Peyer's patch (tissue), 4 donors: ENCODE results near the gene URB2. TPM values are rescaled to one million over a fixed set of nuclear protein-coding genes. Genes with fewer than 3 reads are reported as not detected.

Experiments used
- DNase-seq, 3 donors: peaks; one replicate each; pipeline ENCODE4 v3.0.0-alpha.2; 2017 to 2019
- H3K27ac ChIP-seq, 4 donors: fragments of 200-600 bp; sonication (generic); one replicate each; pipeline ENCODE4 v1.5.1; 2016 to 2019
- H3K27me3 ChIP-seq, 2 donors: fragments of 200-600 bp; sonication (generic); one replicate each; pipeline ENCODE4 v1.5.1; 2019
- H3K36me3 ChIP-seq, 3 donors: fragments of 200-600 bp; sonication (generic); one replicate each; pipeline ENCODE4 v1.5.1; 2016 to 2019
- H3K4me1 ChIP-seq, 4 donors: fragments of 200-600 bp; sonication (generic); one replicate each; pipeline ENCODE4 v1.5.1; 2016 to 2019
- H3K4me3 ChIP-seq, 4 donors: fragments of 200-600 bp; sonication (generic); 1 replicate in 3 of 4; 2 replicates in 1 of 4; pipeline ENCODE4 v1.5.1; 2016 to 2019; ENCODE audit warnings: mild to moderate bottlenecking in 1 of 4
- H3K9me3 ChIP-seq, 4 donors: fragments of 200-600 bp; sonication (generic); one replicate each; pipeline ENCODE4 v1.5.1; 2016 to 2019; ENCODE audit warnings: mild to moderate bottlenecking in 1 of 4
- POLR2A ChIP-seq, 2 donors: fragments of 450-650 bp; IDR thresholded peaks; one replicate each; pipeline ENCODE4 v1.5.1; 2017; ENCODE audit warnings: antibody characterized with exemption in 2 of 2, mild to moderate bottlenecking in 2 of 2, moderate library complexity in 2 of 2
- total RNA-seq, 4 donors: library from RNA; depleted of rRNA; stranded (reverse); fragments of >200 nt; gene quantifications; one replicate each; pipeline ENCODE4 v1.1.0, GENCODE V29; 2016
- TF ChIP-seq, protein P1 (sequence below), 6 experiments: fragments of 450-650 bp in 4 of 6; fragments of 200-600 bp in 2 of 6; sonication (generic) in 1 of 6; IDR thresholded peaks; one replicate each; pipeline ENCODE4 v1.5.1; 2017 to 2019; ENCODE audit warnings: antibody characterized with exemption in 6 of 6, mild to moderate bottlenecking in 3 of 6, moderate library complexity in 1 of 6

The URB2 gene
- 10 to 100 TPM in 2 of 4 donors, 1 to 10 TPM in 2; 3.7 to 10.7 (median 8.3) TPM for total RNA-seq

DNA sequence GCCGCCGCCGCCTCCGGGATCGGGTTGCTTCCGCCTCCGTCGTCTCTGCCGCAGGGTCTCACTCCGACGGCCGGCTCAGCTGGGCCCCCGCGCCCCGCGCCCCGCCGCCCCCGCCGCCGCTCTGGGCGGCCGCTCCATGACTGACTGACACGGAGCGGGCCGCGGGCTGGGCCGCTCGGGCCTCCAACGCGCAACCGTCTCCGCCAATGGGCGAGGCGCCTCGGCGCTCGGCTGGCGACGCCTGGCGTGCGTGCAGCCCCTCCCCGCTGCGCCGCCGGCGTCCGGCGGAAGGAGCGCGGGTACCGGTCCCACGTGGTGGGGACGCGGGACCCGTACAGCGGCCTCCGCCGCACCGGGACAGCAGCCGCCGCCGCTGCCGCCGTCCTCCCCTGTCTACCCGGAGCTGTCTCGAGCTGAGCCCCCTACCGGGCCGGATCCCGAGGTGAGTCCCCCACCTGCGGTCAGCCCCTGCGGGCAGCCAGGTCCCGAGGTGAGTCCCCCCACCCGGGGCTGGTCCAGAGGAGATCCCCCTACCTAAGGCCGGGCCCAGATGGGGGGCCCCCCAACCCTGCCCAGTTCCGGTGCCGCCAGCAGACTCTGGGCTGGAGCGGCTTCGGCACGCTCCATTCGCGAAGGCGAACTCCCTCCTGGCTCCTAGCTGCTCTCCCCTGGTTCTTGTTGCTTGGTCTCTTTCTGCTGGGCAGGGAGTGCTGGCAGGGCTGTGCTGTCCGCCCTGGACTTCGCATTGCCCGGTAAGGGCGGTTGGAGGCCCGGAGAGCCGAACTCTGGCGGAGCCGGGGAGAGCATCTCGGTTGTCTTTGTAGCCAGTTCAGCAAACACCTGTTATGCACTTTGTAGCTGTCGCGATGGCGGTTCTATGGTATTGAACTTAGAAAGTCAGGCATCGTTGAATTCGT, at the start of gene URB2, which contains the start of gene TAF5L:
URB2 (plus strand) TSS at position 333 of the 917 bp plus-strand sequence. CDS start 1,387 bp downstream, outside the sequence.
TAF5L (minus strand) TSS at position 208 of the 917 bp plus-strand sequence. CDS start 11,640 bp downstream, outside the sequence.
- Histone ChIP-seq H3K27ac (peak within 1 kb of the TSS; percentile 91 to 99 (median 95)), H3K4me3 (peak within 1 kb of the TSS; percentile 85 to 99 (median 97)), H3K36me3 (no peaks in the 10 kb centered on the region), H3K27me3 (no peaks in the 10 kb centered on the region), H3K4me1 (peaks cover 0 to 23% (median 9%) of the 10 kb centered on the region in 4 donors), H3K9me3 (no peaks in the 10 kb centered on the region)
- TF ChIP-seq, protein P1, sequence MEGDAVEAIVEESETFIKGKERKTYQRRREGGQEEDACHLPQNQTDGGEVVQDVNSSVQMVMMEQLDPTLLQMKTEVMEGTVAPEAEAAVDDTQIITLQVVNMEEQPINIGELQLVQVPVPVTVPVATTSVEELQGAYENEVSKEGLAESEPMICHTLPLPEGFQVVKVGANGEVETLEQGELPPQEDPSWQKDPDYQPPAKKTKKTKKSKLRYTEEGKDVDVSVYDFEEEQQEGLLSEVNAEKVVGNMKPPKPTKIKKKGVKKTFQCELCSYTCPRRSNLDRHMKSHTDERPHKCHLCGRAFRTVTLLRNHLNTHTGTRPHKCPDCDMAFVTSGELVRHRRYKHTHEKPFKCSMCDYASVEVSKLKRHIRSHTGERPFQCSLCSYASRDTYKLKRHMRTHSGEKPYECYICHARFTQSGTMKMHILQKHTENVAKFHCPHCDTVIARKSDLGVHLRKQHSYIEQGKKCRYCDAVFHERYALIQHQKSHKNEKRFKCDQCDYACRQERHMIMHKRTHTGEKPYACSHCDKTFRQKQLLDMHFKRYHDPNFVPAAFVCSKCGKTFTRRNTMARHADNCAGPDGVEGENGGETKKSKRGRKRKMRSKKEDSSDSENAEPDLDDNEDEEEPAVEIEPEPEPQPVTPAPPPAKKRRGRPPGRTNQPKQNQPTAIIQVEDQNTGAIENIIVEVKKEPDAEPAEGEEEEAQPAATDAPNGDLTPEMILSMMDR (IDR thresholded peaks at IDR 0.05), result peak in 3 of 6 experiments; percentile 2 to 12 (median 3)
- peak; percentile 19 to 43 for TF ChIP-seq POLR2A (IDR thresholded peaks at IDR 0.05)
- DNase-seq, result peak; percentile 80 to 93 (median 93)

DNA sequence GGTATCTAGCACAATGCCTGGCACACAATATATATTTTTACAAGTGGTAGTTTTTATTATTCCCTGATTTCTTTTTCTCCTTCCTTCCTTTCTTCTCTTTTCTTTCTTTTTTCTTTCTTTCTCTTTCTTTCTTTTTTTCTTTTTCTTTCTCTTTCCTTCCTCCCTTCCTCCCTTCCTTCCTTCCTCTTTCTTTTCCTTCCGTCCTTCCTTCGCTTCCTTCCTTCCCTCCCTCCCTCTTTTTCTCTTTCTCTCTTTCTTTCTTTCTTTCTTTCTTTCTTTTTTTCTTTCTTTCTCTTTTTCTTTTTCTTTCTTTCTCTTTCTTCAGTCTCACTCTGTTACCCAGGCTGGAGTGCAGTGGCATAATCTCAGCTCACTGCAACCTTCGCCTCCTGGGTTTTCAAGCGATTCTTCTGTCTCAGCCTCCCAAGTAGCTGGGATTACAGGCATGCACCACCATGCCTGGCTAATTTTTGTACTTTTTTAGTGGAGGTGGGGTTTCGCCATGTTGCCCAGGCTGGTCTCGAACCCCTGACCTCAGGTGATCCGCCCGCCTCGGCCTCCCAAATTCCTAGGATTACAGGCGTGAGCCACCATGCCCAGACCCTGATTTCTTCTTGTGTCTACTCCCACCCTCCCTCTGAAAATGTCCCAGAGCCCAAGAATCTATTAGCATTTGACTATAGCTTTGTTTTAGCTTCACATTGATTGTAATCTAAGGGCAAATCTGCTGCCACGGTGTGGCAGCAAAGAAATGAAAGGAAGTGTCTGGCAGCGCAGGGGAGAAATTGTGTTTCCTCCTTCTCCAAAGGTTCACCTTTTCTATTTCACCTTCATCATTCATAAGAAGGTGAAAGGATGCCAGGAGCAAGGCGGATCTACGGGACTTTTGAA, 47.6 kb upstream of the URB2 start:
- TF ChIP-seq, protein P1 (IDR thresholded peaks at IDR 0.05), result no peak
- no peak for TF ChIP-seq POLR2A (IDR thresholded peaks at IDR 0.05)
- H3K36me3 ChIP-seq, result no peaks in the 10 kb centered on the region
- H3K27ac ChIP-seq, result peak overlapping the region in 2 of 4 donors; percentile 44 to 57
- no peak for DNase-seq
- peaks cover 0 to 14% (median 6%) of the 10 kb centered on the region in 4 donors for H3K4me1 ChIP-seq
- H3K27me3 ChIP-seq, result no peaks in the 10 kb centered on the region
- no peaks in the 10 kb centered on the region for H3K9me3 ChIP-seq
- no peak overlapping the region for H3K4me3 ChIP-seq

DNA sequence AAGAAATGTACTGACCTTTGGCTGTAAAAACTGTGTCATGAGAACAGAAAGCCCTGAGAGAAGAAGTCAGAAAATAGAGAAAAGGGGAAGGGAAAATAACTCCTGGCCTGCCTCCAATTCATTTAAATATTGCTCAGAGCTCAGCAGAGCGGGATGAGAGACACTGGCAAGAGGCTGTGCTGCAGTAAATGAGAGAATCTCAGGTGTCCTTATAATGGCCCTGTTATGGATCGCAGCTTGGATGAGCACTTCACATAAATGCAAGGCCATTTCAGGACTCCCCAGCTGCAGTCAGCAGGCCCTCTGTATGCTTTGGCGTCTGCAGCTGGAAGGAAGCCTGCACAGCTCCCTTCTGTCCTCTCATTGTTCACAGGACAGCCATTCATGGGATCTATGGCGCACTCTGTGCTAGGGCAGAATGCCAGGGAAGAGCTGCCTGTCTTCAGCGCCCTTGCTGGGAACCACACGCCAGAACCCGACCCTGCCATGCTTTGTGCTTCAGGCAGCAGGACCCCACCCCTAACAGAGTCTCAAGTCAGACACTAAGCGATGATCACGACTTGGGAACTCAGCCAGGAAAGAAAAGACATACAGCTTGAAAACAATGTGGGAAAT, 46.9 kb upstream of the URB2 start:
- Histone ChIP-seq H3K4me1 (peaks cover 0 to 14% (median 6%) of the 10 kb centered on the region in 4 donors), H3K9me3 (no peaks in the 10 kb centered on the region), H3K27ac (peak overlapping the region in 2 of 4 donors; percentile 44 to 57), H3K36me3 (no peaks in the 10 kb centered on the region), H3K4me3 (peak overlapping the region in 2 of 4 donors; percentile 2 to 7), H3K27me3 (no peaks in the 10 kb centered on the region)
- DNase-seq, result no peak
- TF ChIP-seq, protein P1 (IDR thresholded peaks at IDR 0.05), result no peak
- TF ChIP-seq POLR2A (IDR thresholded peaks at IDR 0.05), result no peak

DNA sequence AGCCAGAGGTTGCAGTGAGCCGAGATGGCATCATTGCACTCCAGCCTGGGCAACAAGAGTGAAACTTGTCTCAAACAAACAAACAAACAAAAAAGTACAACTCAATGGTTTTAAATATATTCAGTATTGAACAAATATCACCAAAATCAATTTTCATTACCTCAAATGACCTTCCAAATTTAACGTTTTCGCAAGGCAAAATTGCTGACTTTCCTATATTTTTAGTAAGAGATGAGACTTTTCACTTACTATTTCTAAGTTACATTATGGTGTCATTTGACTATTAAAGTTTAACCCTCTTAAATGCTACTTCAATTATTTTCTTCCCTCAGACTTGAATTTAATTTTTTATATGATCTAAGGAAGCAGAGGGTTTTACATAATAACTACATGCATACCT, 44.6 kb upstream of the URB2 start:
- Histone ChIP-seq H3K27ac (no peak overlapping the region), H3K27me3 (no peaks in the 10 kb centered on the region), H3K4me3 (no peak overlapping the region), H3K9me3 (no peaks in the 10 kb centered on the region), H3K36me3 (no peaks in the 10 kb centered on the region), H3K4me1 (peaks cover 0 to 14% (median 6%) of the 10 kb centered on the region in 4 donors)
- no peak for TF ChIP-seq POLR2A (IDR thresholded peaks at IDR 0.05)
- TF ChIP-seq, protein P1 (IDR thresholded peaks at IDR 0.05), result no peak
- DNase-seq, result no peak
